ENCODE measurements around the gene NDUFS1. TPM values are rescaled to one million over a fixed set of nuclear protein-coding genes. Genes with fewer than 3 reads are reported as not detected.
A peak's percentile ranks its signal among the peaks of the same experiment; 100 is the strongest.
"Not testable (repeated sequence)": the region's sequence is repeated elsewhere in the genome, so short reads cannot be mapped to it uniquely, and the experiment has no call there.

The NDUFS1 gene
- total RNA-seq, 1 experiment from 2014 or later: 100 TPM

DNA sequence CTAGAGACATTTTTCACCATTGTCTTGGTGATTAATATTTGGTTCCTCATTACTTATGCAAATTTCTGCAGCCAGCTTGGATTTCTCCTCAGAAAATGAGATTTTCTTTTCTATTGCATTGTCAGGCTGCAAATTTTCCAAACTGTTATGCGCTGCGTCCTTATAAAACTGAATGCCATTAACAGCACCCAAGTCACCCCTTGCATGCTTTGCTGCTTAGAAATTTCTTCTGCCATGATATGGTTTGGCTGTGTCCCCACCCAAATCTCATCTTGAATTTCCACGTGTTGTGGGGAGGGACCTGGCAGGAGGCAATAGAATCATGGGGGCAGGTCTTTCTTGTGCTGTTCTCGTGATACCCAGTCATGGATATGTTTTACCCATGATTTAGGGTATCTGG lies 9.0 kb upstream of the NDUFS1 start:
- H3K9me3 Mint-ChIP-seq (ENCODE audit: unreplicated experiment); H3K4me1 Mint-ChIP-seq (ENCODE audit: insufficient read depth, unreplicated experiment); H3K27ac Mint-ChIP-seq (ENCODE audit: low read depth, unreplicated experiment); BruUV-seq (replicated peaks); H3K27me3 Mint-ChIP-seq (ENCODE audit: insufficient read depth, unreplicated experiment); H3K4me3 Mint-ChIP-seq (ENCODE audit: unreplicated experiment); DNase-seq (ENCODE audit: unreplicated experiment); POLR2A ChIA-PET: not testable (repeated sequence)
- intact Hi-C loops (cut with micrococcal nuclease): loop anchor here (10.0 kb wide), 1 partner anchor 277 kb away; the partner anchor contains the start of gene ADAM23
- CTCF ChIA-PET: interaction anchor here (1.8 kb wide), 1 partner anchor 62 kb away, joined by 4 read pairs; no protein-coding TSS in a partner anchor
- H3K36me3 Mint-ChIP-seq (ENCODE audit: insufficient read depth, unreplicated experiment): peaks cover 29% of the 10 kb centered on the region

DNA sequence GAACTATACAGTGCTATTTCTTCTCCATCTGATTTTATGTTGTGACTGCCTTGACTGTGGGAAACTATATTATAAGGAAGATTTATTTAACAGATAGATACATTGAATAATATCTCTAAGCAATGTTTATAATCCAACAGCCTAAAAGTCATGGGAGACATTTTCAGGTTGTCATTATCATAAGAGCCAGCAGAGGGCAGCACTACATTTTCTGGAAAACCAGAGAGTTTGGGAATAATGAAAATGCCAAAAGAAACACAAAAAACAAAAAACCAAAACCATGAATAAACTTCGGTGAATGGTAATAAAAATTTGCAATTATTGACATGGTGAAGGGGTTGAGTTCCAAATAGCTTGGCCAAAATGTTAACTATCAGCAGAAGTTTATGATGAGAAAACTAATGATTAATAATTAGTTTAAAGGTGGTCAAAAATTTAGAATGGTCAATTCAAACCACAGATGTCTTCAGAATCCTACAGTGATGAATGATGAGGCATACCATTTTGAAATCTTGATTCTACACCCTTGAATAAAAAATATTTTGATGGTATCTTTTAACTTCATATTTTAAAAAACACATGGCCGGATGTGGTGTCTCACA lies 5.1 kb upstream of the NDUFS1 start:
- CTCF ChIA-PET: interaction anchor here (0.6 to 5.9 kb wide), 21 partner anchors 12 to 755 kb away, joined by 3 to 50 read pairs (median 4); a partner anchor contains a TSS
- TF ChIP-seq, protein P1, sequence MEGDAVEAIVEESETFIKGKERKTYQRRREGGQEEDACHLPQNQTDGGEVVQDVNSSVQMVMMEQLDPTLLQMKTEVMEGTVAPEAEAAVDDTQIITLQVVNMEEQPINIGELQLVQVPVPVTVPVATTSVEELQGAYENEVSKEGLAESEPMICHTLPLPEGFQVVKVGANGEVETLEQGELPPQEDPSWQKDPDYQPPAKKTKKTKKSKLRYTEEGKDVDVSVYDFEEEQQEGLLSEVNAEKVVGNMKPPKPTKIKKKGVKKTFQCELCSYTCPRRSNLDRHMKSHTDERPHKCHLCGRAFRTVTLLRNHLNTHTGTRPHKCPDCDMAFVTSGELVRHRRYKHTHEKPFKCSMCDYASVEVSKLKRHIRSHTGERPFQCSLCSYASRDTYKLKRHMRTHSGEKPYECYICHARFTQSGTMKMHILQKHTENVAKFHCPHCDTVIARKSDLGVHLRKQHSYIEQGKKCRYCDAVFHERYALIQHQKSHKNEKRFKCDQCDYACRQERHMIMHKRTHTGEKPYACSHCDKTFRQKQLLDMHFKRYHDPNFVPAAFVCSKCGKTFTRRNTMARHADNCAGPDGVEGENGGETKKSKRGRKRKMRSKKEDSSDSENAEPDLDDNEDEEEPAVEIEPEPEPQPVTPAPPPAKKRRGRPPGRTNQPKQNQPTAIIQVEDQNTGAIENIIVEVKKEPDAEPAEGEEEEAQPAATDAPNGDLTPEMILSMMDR (IDR thresholded peaks at IDR 0.05; ENCODE audit: unreplicated experiment): peak; percentile 59
- Mint-ChIP-seq H3K27ac (ENCODE audit: low read depth, unreplicated experiment) (no peak overlapping the region), H3K27me3 (ENCODE audit: insufficient read depth, unreplicated experiment) (no peaks in the 10 kb centered on the region), H3K4me3 (ENCODE audit: unreplicated experiment) (no peak overlapping the region), H3K36me3 (ENCODE audit: insufficient read depth, unreplicated experiment) (peaks cover 67% of the 10 kb centered on the region), H3K4me1 (ENCODE audit: insufficient read depth, unreplicated experiment) (peaks cover 12% of the 10 kb centered on the region), H3K9me3 (ENCODE audit: unreplicated experiment) (no peaks in the 10 kb centered on the region)
- peak; percentile 62 for DNase-seq (ENCODE audit: unreplicated experiment)
- intact Hi-C loops (cut with micrococcal nuclease): loop anchor here (1.0 to 10.0 kb wide), 4 partner anchors 49 to 393 kb away; partner anchors contain the start of gene ADAM23
- POLR2A ChIA-PET: interaction anchor here (1.3 to 2.5 kb wide), 2 partner anchors 49 to 66 kb away, joined by 5 to 8 read pairs; a partner anchor contains a TSS
- no TSS peak for BruUV-seq (replicated peaks)

DNA sequence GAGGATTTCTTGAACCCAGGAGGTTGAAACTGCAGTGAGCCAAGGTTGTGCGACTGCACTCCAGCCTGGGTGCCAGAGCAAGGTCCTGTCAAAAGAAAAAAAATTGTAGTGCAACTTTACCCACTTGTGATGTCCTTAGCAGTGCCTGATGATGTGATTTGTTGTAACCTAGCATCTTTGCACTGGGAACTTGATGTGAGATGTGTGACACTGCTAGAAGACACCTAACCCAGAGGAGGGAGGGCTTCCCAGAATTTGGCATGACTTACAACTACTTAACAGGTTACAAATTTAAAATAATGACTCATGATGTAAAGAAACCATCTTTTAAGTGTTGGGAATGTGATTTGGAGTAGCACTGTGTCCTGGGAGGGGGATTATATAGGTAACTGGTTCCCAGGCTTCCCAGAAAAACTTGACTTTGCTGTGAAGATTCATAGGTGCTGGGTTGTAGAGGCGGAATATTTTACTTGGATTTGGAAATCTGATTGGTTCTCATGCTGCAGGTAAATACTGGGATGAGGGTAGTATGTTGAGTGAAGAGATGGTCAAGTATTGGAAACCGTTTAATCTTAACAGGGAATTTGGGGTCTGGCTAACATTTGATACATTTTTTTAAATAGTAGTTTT lies 4.1 kb upstream of the NDUFS1 start:
- peaks cover 12% of the 10 kb centered on the region for H3K4me1 Mint-ChIP-seq (ENCODE audit: insufficient read depth, unreplicated experiment)
- intact Hi-C loops (cut with micrococcal nuclease): loop anchor here (5.0 to 10.0 kb wide), 2 partner anchors 281 to 394 kb away; partner anchors contain the start of gene ADAM23
- CTCF ChIA-PET: interaction anchor here (0.6 to 5.9 kb wide), 17 partner anchors 11 to 756 kb away, joined by 3 to 50 read pairs (median 4); a partner anchor contains a TSS
- H3K36me3 Mint-ChIP-seq (ENCODE audit: insufficient read depth, unreplicated experiment): peaks cover 75% of the 10 kb centered on the region
- no peaks in the 10 kb centered on the region for H3K27me3 Mint-ChIP-seq (ENCODE audit: insufficient read depth, unreplicated experiment)
- POLR2A ChIA-PET: interaction anchor here (2.5 kb wide), 1 partner anchor 50 kb away, joined by 8 read pairs; a partner anchor contains a TSS
- no peak overlapping the region for H3K27ac Mint-ChIP-seq (ENCODE audit: low read depth, unreplicated experiment)
- no peak overlapping the region for H3K4me3 Mint-ChIP-seq (ENCODE audit: unreplicated experiment)
- BruUV-seq (replicated peaks): no TSS peak
- DNase-seq (ENCODE audit: unreplicated experiment): no peak
- H3K9me3 Mint-ChIP-seq (ENCODE audit: unreplicated experiment): no peaks in the 10 kb centered on the region
- TF ChIP-seq, protein P1 (IDR thresholded peaks at IDR 0.05; ENCODE audit: unreplicated experiment): no peak

DNA sequence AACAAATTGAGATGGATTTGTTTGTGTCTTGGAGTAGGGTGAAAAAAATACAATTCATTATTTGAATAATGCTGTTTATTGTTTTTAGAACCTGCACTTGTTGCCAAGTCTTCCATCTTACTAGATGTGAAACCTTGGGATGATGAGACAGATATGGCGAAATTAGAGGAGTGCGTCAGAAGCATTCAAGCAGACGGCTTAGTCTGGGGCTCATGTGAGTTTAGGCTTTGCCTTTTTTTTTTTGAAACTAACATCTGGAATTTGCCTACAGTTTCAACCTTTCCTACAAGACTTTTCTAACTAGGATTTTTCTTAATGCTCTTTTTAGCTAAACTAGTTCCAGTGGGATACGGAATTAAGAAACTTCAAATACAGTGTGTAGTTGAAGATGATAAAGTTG lies 3.2 kb upstream of the NDUFS1 start:
- POLR2A ChIA-PET: interaction anchor here (0.7 to 4.1 kb wide), 4 partner anchors 36 to 113 kb away, joined by 3 to 30 read pairs (median 5); partner anchors contain the start of gene ZDBF2
- BruUV-seq (replicated peaks); H3K9me3 Mint-ChIP-seq (ENCODE audit: unreplicated experiment); H3K27me3 Mint-ChIP-seq (ENCODE audit: insufficient read depth, unreplicated experiment); H3K4me3 Mint-ChIP-seq (ENCODE audit: unreplicated experiment): not testable (repeated sequence)
- intact Hi-C loops (cut with micrococcal nuclease): loop anchor here (5.0 to 10.0 kb wide), 2 partner anchors 282 to 395 kb away; partner anchors contain the start of gene ADAM23
- CTCF ChIA-PET: interaction anchor here (0.8 to 5.9 kb wide), 4 partner anchors 56 to 396 kb away, joined by 3 to 50 read pairs (median 8); no protein-coding TSS in a partner anchor
- peaks cover 75% of the 10 kb centered on the region for H3K36me3 Mint-ChIP-seq (ENCODE audit: insufficient read depth, unreplicated experiment)
- DNase-seq (ENCODE audit: unreplicated experiment): peak; percentile 43
- H3K27ac Mint-ChIP-seq (ENCODE audit: low read depth, unreplicated experiment): peak overlapping the region; percentile 49
- peaks cover 22% of the 10 kb centered on the region for H3K4me1 Mint-ChIP-seq (ENCODE audit: insufficient read depth, unreplicated experiment)
